GM12801 (cell line): Measurements from ENCODE around the gene SGF29.

Source experiments
- CTCF ChIP-seq: IDR thresholded peaks from one replicate; pipeline ENCODE4 v1.5.1; 2011; ENCODE audit warnings: control low read depth; ENCODE audit not compliant: insufficient read length; ENCODE audit errors: extremely low read depth

The SGF29 gene

GRCh38 chr16:28607116-28607623 is 53.5 kb downstream of the SGF29 start:
- TF ChIP-seq CTCF, result no peak

- no peak for TF ChIP-seq CTCF
Measured at GRCh38 chr16:28609631-28610594, 56.2 kb downstream of the SGF29 start, which contains the start of gene SULT1A1. Gene SULT1A1 (minus strand): TSS chr16:28610044. CDS start chr16:28608855, 1,189 bp downstream.

- TF ChIP-seq CTCF, result no peak
Measured at GRCh38 chr16:28610595-28611191, 57.0 kb downstream of the SGF29 start.

GRCh38 chr16:28616636-28617035 is 62.9 kb downstream of the SGF29 start:
- no peak for TF ChIP-seq CTCF

GRCh38 chr16:28617874-28618273 is 64.2 kb downstream of the SGF29 start:
- TF ChIP-seq CTCF, result no peak

- no peak for TF ChIP-seq CTCF
Measured at GRCh38 chr16:28621481-28622155, 67.9 kb downstream of the SGF29 start.

- no peak for TF ChIP-seq CTCF
Measured at GRCh38 chr16:28623172-28623711, 69.5 kb downstream of the SGF29 start.
